ENCODE results near the gene NCS1.
"Not testable (repeated sequence)": the region's sequence is repeated elsewhere in the genome, so short reads cannot be mapped to it uniquely, and the experiment has no call there.

Gene NCS1

DNA sequence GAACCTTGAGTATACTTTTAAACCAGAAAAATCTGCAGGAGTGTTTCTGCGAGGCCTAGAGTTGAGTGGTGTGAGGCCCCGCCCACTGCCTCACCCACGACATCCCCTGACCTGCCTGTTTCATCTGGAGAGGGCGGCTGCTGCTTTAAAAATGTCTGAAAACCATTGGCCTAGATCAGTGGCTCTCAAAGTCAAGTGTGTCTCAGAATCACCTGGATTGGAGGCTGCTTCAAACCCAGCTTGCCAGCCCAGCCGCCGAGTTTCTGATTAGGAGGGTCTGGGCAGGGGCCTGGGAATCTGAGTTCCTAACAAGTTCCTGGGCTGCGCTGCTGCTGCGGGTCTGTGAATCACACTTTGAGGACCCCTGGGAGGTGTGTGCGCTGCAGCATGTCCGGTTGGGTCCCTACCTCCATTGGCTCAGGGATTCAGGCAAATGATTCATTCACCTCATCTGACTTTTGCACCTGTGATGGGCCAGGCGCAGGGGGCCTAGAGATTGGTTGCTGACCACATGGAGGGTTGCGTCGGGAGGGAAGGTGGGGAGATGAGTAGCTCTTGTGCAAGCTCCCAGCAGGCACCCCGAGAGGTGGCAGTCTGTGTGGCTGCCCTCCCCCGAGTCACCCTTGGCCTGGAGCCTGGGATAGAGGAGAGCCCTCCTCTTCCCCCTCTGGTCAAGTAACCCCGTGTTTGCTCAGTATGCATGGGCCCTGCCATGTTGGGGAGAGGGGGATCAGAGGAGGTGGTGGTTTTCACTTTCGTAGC lies 65.7 kb downstream of the NCS1 start:
- DNase-seq (ENCODE audit: low read depth, low spot score), result no peak

DNA sequence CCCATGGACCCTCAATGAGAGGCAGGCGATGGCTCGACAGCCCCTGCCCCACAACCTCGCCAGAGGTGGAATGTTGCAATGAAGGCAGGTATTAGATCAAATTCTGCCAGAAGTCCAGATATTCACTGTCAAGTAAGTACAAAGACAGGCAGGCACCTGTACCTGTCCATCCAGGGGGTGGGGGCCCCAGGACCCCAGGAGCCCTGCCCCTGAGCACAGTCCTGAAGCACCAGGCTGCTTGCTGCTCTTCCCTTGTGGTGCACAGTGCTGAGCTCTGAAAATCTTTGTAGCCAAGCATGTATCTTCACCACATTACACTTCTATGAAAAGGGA lies 67.1 kb downstream of the NCS1 start:
- no peak for DNase-seq (ENCODE audit: low read depth, low spot score)

DNA sequence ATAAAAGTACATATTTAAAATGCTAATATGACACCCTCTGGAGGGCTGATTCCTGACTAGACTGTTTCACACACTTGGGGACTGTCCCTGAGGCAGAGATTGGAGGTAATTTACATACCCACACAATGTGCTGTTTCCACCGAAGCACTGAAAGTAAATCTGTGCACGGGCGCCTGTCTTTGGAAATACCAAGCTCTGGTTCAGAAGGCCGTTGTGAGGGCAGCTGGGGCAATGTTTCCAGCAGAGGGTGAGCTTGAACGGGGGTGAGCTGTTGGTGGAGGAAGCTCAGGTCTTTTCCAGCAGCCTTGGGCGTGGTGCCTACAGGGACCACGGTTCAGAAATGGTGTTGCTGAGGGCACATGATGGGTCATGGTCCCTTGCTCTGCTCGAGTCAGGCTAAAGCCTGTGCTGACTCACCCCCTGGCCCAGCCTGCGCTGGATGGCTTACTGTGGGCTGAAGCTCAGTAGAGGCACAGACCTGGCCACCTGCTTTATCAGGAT lies 67.6 kb downstream of the NCS1 start:
- DNase-seq (ENCODE audit: low read depth, low spot score), result no peak

DNA sequence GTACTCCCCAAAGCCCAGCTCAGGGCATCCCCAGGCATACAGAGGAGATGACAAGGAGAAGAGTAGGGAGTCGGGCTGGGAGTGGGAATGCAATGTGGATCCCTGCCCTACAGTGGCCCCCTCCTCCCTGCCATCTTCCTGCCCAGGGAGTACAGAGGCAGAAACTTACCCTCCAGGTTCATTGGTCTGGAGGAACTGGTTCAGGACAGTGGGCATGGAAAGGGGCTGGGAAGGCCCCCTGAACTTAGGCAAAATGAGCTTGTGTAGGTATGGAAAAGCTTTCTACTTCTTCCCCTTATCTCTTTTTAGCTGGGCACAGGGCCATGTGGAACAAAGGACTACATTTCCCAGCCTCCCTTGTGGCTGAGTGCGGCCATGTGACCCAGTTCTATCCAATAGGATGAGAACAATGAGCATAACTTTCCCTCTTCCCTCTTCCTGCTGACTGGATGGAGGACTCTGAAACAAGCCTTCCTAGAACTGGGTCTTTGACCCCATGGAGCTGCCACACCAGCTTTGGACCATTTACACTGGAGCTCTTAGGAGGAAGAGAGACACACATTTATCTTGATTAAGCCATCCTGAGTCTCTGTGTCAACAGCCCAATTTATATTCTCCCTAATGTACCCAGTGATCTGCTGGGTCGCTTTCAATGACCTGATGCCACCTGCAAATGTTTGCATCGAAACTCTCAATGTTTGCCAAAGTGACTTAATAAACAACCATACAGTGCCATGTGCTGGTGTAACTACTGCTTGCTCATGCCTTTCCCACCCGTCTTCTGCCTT lies 68.4 kb downstream of the NCS1 start:
- DNase-seq (ENCODE audit: low read depth, low spot score), result no peak

DNA sequence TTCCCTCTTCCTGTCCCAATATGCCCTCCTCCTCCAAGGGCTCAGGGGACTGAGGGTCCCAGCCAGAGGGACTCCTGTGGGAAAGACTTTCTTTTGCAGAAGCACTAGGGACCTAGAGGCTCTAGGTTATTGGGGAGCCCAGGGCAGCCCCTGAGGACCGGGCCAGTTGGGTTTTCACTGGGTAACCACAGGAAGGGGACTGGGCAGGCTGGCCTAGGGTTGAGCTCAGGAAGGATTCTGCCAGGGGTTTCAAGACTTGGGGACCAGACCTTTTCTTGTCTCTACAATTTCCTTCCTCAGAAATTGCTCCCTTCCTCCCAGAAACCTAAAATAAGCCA lies 69.0 kb downstream of the NCS1 start:
- no peak for DNase-seq (ENCODE audit: low read depth, low spot score)

DNA sequence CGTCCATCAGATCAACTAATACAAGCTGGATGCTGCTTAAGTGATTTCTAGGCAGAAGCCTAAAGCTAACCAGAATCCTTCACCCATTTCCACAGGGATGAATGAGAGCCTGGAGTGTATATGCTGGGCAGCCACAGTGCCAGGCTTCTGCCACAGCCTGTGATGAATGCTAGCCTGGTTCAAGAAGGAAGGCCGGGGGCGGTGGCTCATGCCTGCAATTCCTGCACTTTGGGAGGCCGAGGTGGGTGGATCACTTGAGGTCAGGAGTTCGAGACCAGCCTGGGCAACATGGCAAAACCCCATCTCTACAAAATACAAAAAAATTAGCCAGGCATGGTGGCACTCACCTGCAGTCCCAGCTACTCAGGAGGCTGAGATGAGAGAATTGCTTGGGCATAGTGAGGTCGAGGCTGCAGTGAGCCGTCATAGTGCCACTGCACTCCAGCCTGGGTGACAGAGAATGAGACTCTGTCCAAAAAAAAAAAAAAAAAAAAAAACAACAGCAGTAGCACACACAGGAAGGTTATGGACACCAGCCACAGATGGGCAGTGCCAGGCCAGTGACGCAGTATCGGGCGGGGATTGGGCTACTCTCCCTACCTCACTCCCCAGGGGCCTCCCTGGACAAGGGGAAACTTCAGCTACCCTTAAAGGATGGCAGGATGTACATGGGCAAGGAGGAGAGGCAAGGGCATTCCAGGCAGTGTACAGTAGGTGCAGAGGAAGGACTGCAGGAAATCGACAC lies 70.2 kb downstream of the NCS1 start:
- no peak for DNase-seq (ENCODE audit: low read depth, low spot score)

DNA sequence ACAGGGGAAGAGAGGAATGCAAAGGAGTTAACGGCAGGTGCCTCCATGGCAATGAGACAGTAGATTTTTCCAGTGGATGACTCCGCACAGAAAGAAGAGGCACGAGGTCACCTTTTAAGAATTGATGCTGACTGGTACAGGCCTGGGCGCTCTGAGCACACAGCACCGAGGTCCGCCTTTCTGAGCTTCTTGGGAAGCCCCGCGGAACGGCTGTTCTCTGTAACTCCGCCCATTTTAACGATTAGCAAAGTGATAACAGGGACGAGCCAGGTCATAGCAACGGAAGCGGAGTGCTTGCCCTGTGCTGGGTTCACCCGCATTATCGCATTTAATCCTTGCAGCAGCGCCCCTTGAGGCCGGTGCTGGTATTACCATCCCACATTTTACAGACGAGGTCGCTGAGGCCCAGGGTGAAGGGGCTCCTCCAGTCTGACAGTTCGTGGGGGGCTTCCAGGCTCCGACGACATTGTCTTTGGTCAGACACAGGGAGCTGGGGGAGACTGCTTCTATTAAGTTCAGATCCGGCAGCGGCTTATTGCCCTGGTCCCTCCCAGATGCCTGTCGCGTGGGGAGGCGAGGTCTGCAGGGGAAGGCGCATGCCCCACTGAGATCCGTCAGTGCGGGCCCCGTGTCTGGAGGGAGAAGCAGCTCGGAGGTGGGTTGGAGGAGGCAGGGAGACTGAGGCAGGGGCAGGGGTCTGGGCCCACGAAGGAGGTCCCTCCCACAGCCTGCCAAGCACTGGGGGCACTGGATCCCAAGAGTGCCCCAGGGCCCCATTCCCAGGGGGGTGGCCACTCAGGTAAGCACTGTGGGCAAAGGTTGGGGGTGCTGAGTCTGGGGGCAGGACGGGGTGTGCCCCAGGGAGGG lies 71.0 kb downstream of the NCS1 start:
- DNase-seq (ENCODE audit: low read depth, low spot score), result no peak

DNA sequence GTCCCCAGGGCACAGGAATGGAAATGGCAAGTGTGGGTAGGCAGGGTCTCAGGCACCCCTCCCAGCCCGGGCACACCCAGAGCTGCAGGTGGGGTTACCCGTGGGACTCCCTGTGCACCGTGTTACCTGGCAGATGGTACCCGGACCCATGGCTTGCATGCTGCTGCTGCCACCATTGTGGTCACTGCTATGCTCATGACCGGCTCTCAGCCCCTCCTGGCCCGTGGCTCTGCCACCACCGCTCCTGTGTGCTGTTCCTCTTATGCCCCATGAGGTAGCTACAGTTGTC lies 71.6 kb downstream of the NCS1 start:
- DNase-seq (ENCODE audit: low read depth, low spot score), result no peak

DNA sequence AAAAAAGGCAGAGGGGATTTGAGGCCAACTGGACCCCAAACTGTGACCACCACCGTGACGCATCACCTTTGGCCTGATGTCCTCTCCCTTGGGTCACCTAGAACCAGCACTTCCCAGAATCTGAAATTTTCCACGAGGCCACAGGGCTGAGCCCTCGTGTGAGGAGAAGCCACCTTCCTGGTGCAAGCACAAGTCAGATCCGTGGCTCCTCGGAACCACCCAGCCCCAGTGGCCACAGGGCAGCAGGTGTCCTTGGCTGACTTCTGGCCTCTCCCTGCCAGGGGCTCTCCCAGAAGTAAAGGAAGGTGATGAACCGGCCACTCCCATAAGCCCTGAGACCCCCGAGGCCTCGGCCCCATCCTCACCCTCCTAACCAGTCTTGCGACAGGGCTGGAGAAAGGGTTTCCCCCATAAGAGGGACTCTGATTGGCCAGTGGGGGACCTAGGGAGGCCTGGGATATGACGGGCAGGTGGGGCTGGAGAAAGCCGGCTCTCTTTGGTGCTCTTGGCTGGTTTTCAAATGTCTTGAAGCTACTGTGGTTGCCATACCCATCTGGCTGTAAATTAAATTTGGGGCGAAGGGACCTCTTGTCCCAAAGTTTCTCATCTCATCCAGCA lies 72.5 kb downstream of the NCS1 start:
- DNase-seq (ENCODE audit: low read depth, low spot score), result no peak

DNA sequence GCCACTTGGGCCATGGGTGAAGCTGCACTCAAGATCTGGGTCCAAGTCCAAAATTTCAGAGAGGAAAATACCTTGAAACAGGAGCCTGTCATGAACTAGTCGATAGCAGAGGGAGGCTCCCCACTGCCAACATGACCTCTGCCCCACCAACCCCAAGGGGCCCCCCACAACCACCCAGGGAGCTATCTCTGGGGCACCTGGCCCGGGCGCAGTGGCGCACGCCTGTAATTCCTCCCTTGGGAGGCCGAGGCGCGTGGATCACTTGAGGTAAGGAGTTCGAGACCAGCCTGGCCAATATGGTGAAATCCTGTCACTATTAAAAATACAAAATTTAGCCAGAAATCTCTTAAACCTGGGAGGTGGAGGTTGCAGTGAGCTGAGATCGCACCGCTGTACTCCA lies 73.3 kb downstream of the NCS1 start:
- DNase-seq (ENCODE audit: low read depth, low spot score), result no peak

DNA sequence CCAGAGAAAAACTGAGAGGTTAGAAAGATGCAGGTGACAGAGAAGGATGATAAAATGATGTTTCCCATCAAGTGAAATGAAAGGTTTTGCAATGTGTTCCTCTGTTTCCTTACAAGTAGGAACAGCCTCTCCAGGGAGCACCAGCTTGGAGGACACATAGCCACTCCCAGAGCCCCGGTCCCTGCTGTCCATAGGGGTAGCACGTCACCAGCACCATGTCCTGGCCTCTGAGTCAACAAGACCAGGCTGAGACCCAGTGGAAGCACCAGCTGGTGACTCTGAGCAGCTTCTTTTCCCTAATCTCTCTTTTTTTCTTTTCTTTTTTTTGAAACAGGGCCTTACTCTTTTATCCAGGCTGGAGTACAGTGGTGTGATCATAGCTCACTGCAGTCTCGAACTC lies 73.9 kb downstream of the NCS1 start:
- no peak for DNase-seq (ENCODE audit: low read depth, low spot score)

DNA sequence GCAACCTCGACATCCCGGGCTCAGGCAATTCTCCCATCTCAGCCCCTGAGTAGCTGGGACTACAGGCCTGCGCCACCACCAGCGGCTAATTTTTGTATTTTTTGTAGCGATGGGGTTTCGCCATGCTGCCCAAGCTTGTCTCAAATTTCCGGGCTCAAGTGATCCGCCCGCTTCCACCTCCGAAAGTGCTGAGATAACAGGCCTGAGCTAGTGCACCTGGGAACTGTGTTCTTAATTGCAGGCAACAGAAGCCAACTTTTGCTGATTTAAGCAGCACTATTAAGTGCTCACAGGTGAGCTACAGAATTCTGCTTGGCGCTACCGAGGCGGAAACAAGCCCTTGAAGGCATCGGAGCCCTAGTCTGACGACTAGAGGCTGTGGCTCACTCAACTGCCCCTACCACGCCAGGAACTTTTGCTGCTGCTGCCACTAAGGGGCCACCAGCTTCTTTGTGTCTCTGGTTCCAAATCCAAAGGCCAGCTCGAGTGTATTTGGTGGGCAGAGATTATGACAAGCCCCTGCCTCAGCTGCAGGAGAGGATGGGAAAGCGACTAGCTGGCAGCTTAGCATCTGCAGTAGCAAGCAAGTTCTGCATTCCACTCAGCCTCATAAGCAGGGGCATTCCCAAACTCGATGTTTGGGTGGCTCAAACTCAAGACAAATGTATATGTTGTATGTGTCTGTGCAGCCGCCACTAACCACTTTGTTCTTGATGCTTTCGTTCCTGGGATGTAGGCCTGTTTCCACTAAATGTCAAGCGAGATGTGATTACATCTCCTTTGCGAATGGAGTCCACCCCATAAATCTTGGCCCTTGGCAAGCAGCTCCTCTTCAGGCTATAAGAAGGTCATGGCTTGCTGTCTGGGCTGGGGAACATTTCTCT lies 82.8 kb downstream of the NCS1 start:
- DNase-seq (ENCODE audit: low read depth, low spot score), result no peak

DNA sequence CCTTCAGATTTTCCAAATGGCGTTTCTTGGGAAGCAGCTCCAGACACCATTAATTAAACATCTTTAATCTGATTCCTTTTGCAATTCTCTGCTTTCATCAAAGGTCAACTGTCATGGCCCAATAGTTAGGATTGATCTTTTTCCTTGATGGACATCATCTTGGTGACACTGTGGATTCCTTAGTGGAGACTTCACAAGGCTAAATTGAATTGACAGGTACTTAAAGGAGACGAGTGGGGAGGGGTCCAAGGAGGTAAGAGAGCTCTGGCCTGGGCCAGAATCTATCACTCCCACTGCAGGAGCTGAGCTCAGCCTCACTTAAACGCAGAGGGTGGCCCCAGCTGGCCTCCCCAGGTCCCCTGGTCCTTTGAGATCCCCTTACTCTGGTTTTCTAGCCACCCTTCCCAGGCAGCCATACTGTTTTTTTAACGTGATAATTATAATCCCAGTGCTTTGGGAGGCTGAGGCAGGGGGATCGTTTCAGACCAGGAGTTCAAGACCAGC lies 83.5 kb downstream of the NCS1 start:
- DNase-seq (ENCODE audit: low read depth, low spot score), result no peak

DNA sequence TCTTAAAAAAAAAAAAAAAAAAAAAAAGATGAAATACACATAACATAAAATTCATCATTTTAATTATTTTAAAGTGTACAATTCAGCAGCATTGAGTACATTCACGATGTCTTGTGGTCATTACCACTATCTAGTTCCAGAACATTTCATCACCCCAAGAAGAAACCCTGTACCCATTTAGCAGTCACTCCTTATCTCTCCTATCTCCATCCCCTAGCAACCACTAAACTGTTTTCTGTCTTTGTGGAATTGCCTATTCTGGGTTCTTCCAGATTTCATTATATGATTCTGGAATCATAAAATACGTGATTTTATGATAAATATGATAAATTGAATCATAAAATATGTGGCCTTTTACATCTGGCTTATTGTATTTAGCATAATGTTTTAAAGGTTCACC lies 84.4 kb downstream of the NCS1 start:
- DNase-seq (ENCODE audit: low read depth, low spot score), result no peak

DNA sequence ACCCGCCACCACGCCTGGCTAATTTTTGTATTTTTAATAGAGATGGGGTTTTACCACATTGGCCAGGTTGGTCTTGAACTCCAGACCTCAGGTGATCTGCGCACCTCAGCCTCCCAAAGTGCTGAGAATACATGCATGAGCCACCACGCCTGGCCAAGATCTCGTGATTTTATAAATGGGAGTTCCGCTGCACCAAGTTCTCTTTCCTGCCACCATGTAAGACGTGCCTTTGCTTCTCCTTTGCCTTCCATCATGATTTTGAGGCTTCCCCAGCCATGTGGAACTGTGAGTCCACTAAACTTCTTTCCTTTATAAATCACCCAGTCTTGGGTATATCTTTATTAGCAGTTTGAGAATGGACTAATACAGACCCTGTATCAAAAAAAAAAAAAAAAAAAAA lies 85.9 kb downstream of the NCS1 start:
- not testable (repeated sequence) for DNase-seq (ENCODE audit: low read depth, low spot score)

DNA sequence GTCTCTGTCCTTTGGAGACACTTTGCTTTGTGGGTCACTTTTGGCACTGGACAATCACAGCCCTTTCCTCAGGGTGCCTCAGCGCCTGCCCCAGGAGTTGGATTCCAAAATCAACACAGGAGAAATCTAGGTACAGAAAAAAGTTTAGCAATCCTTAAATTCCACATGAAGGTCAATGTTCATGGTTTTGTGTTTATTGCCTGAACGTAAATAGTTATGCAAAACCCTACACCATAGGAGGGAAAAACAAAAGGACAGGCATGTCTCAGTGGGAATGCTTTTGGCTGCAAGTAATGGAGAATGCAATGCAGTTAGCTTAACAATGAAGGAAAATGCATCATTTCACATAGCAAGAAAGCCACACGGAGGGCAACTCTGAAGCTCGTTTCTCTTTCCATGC lies 86.8 kb downstream of the NCS1 start:
- no peak for DNase-seq (ENCODE audit: low read depth, low spot score)

DNA sequence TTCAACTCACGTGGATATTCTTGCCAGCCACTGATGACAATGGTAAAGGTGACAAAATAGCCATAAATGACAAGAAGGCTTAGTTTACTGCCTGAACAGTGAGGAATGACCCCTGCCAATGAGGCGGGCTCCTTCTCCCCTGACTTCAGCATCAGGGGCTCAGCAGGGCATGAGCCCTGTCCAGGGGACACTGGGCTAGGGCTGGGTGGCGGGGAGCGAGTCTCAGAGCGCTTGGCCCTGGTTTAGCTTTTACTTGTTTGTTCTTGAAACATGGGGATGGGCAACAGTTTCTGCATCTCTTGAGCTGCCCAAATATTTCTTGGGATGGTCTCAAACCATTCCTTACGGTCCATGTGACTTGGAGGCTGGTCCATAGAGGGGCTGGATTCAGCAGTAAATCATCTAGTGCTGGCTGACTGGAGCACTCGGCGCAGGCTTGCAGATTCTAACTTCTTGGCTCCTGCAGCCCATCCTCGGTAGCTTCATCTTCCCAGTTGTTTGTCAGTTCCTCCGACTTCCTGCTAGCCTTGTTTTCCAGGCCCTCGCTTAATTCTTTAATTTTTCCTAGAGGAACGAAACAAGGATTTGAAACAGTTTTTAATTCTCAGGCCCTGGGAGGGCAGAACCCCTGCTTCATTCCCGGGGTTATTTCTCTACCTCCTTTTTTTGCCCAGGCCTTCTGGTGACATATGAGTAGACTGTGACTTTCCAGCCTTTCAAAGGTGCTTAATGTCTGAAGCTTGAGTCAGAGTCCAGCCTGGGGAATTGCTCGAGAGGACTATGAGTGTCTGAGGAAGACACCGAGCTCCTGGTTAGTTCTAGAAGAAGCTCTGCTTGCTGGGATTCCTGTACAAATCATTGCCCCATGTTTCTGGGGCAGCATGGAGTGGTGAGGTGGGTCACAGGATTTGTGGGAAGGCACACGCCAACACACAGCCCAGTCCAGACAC lies 88.9 kb downstream of the NCS1 start:
- DNase-seq (ENCODE audit: low read depth, low spot score), result no peak

DNA sequence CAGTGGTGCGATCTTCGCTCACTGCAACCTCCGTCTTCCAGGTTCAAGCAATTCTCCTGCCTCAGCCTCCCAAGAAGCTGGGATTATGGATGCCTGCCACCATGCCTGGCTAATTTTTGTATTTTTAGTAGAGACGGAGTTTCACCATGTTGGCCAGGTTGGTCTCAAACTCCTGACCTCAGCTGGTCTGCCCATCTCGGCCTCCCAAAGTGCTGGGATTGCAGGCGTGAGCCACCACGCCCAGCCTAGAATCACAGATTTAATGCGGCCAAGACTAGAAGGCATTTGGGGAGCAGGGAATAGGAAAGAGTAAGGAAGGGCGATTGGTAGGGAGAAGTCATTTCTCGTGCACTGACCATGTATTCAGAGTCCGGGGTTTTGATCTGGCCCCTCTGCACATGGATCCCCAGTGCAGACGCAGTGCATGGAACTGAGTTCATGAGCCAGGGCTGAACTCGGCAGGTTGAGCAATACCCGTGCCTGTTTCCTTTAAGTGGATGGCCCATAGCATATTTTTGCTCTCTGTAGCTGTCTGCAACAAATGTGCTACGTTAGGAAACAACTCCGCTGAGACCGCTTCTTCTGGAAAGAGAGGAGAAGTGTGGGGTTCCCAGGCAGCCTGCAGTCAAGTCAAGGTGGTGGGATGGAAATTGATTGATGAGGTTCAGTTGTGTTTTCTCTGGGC lies 90.0 kb downstream of the NCS1 start:
- DNase-seq (ENCODE audit: low read depth, low spot score), result no peak

DNA sequence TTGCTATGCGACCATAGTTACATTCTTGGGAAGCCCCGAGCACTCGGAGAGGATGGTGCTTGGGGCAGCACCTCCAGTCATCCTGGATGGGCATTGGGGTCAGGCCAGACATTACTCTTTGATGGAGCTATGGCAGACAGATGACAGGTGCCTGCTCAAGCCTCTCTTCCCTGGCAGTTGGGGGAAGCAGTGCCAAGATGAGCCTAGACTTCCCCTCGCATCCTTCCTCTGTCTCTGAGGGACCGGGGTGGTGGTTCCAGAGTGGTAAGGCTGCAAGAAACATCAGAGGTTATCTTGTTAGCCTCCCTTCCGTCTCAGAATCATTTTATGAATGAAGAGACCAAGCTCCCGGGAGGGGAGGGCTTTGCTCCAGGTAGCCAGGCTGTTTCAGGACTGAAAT lies 90.6 kb downstream of the NCS1 start:
- DNase-seq (ENCODE audit: low read depth, low spot score), result no peak

Data from brain pericyte (primary cell).